Spinal cord (tissue), 10 donors: ENCODE measurements around the gene FAM174A. TPM values are rescaled to one million over a fixed set of nuclear protein-coding genes. Genes with fewer than 3 reads are reported as not detected.

Source experiments
- DNase-seq, 6 donors: peaks; one replicate each; pipeline versions ENCODE4 v3.0.0 to v3.0.0-alpha.2; 2013 to 2015; ENCODE audit warnings: low spot score in 6 of 6, low read depth in 4 of 6
- H3K27ac ChIP-seq: one replicate; pipeline ENCODE4 v1.5.1; 2013; ENCODE audit warnings: low read depth, low read length, control low read depth
- H3K27me3 ChIP-seq: one replicate; pipeline ENCODE4 v1.6.1; 2013; ENCODE audit warnings: low read length; ENCODE audit not compliant: control insufficient read depth, insufficient read depth
- H3K36me3 ChIP-seq: one replicate; pipeline ENCODE4 v1.6.1; 2013; ENCODE audit warnings: low read length; ENCODE audit not compliant: control insufficient read depth, insufficient read depth
- H3K4me1 ChIP-seq: one replicate; pipeline ENCODE4 v1.6.1; 2013; ENCODE audit warnings: low read length; ENCODE audit not compliant: control insufficient read depth, insufficient read depth
- H3K4me3 ChIP-seq: one replicate; pipeline ENCODE4 v1.5.1; 2013; ENCODE audit warnings: low read depth, low read length, control low read depth
- H3K9me3 ChIP-seq: one replicate; pipeline ENCODE4 v1.6.1; 2013; ENCODE audit warnings: low read length; ENCODE audit not compliant: control insufficient read depth, insufficient read depth
- WGBS: methylation state at CpG from one replicate; pipeline ENCODE4 v1.1.5; 2013; ENCODE audit warnings: missing lambda C conversion rate; ENCODE audit not compliant: insufficient coverage; 5-methylcytosine and 5-hydroxymethylcytosine counted together
- polyA plus RNA-seq, 2 donors: library from polyadenylated mRNA; unstranded; fragments of 120-200 nt; gene quantifications; one replicate each; pipeline ENCODE4 v1.2.1, GENCODE V29; 2013; ENCODE audit not compliant: insufficient read length in 2 of 2
- total RNA-seq, 2 donors: library from RNA; depleted of rRNA in 1 of 2; stranded (reverse); fragments of 120-200 nt in 1 of 2; fragments of >200 nt in 1 of 2; gene quantifications; one replicate each; pipeline versions ENCODE4 v1.2.3 to v1.2.4, GENCODE V29; 2013 to 2014
- donor health status: healthy.

The FAM174A gene
- total and polyA plus RNA-seq, 4 donors: 21.3 to 29.8 (median 26.7) TPM

- H3K27ac ChIP-seq: no peak overlapping the region
- WGBS: 95% methylated on average over 2 of the region's 4 CpGs
- no peaks in the 10 kb centered on the region for H3K27me3 ChIP-seq
- no peak overlapping the region for H3K4me3 ChIP-seq
- no peaks in the 10 kb centered on the region for H3K36me3 ChIP-seq
- no peaks in the 10 kb centered on the region for H3K9me3 ChIP-seq
- H3K4me1 ChIP-seq: no peaks in the 10 kb centered on the region
- DNase-seq: no peak
Measured at GRCh38 chr5:100566382-100567141, 31.4 kb downstream of the FAM174A start.

DNA sequence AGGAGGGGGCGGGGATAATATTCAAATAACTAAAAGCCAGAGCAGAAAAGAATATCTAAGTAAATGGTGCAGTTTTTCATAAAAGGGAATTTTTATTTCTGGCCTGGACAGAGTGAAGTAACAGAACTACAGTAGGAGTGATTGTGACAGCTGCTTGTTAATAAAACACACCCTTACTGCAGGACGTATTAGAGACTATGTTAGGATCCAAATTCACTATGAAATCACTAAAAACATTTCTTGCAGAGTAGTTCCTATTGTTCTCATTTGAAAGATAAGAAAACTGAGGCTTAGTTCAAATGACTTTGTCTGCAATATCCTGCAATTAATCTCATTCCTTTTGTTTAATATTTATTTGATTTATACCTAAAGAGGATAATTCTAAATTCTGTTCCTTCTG, 39.5 kb downstream of the FAM174A start:
- H3K4me1 ChIP-seq: no peaks in the 10 kb centered on the region
- H3K36me3 ChIP-seq: no peaks in the 10 kb centered on the region
- H3K4me3 ChIP-seq: no peak overlapping the region
- DNase-seq: no peak
- no peaks in the 10 kb centered on the region for H3K9me3 ChIP-seq
- H3K27me3 ChIP-seq: no peaks in the 10 kb centered on the region
- H3K27ac ChIP-seq: no peak overlapping the region
- no CpG with 5 or more reads among the region's 2 CpGs for WGBS

DNA sequence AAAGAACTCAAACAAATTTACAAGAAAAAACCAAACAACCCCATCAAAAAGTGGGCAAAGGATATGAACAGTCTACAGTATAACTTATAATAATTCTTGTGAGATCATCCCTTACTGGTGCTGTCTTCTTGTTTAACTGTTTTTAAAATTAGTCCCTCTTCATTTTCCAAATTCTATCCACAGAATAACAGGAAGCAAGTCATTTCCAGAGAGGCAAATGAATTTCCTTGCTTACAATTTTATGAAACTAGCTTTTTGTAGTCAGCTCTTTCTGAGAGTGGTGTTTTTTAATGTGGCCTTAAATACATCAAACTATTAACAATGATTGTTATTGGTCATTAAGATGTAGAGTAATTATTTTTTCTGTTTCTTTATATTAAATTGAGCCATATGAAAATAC, 40.6 kb downstream of the FAM174A start:
- H3K36me3 ChIP-seq: peaks cover 3% of the 10 kb centered on the region
- no peaks in the 10 kb centered on the region for H3K4me1 ChIP-seq
- no peak for DNase-seq
- H3K9me3 ChIP-seq: no peaks in the 10 kb centered on the region
- no peaks in the 10 kb centered on the region for H3K27me3 ChIP-seq
- no peak overlapping the region for H3K27ac ChIP-seq
- H3K4me3 ChIP-seq: no peak overlapping the region

DNA sequence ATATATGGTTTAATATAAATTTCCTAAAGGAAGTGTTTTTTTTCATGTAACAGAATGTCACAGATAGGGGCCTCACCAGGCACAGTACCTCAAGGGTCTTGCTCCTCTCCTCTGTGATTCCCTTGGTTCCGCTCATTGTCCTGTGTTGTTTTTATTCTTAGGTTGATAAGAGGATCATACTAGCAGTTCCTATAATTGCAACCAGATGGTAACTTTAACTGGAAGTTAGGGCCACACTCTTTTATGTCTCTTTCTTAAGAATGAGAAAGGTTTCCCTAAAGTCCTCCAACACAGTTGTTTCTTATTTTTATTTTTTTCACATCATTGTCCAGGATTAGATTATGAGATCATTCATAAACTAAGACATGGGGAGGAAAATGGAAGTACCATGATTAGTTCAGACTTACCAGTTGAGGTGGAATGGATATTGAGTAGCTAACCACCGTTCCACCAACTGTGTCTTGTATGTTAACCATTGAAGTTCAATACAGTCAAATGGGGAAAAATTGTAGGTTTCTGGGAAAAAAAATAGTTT, 41.1 kb downstream of the FAM174A start:
- Histone ChIP-seq H3K4me3 (no peak overlapping the region), H3K36me3 (peaks cover 5% of the 10 kb centered on the region), H3K9me3 (no peaks in the 10 kb centered on the region), H3K4me1 (no peaks in the 10 kb centered on the region), H3K27ac (no peak overlapping the region), H3K27me3 (no peaks in the 10 kb centered on the region)
- DNase-seq: no peak
- no CpG with 5 or more reads among the region's 2 CpGs for WGBS

DNA sequence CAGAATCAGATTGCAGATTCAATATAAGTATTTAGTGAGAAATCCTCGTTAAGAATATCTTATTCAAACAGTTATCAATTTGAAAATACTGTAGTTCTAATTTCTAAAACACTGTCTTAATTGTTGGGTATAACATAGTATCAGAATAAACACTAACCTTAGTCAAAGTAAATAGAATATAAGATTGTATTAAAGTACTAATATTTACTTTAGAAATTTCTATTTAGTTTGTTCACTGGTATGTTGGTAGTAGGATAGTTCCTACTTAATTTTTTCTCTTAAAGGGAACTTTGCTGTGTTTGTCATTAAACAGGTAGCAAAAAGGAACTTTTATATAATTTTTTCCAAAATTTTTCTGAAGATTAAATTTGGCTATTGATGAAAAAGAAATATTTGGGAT, 42.3 kb downstream of the FAM174A start:
- Histone ChIP-seq H3K4me3 (no peak overlapping the region), H3K9me3 (no peaks in the 10 kb centered on the region), H3K36me3 (peaks cover 5% of the 10 kb centered on the region), H3K27ac (no peak overlapping the region), H3K4me1 (no peaks in the 10 kb centered on the region), H3K27me3 (no peaks in the 10 kb centered on the region)
- no CpG with 5 or more reads among the region's 1 CpG for WGBS
- no peak for DNase-seq

- Histone ChIP-seq H3K4me3 (no peak overlapping the region), H3K4me1 (no peaks in the 10 kb centered on the region)
- DNase-seq: peak in 1 of 6 donors; percentile 11
Measured at GRCh38 chr5:100584069-100584468, 48.9 kb downstream of the FAM174A start.

GRCh38 chr5:100584889-100585288, 49.7 kb downstream of the FAM174A start:
- H3K9me3 ChIP-seq: no peaks in the 10 kb centered on the region
- no peak overlapping the region for H3K27ac ChIP-seq
- no peaks in the 10 kb centered on the region for H3K27me3 ChIP-seq
- no peak overlapping the region for H3K4me3 ChIP-seq
- no CpG with 5 or more reads among the region's 5 CpGs for WGBS
- no peaks in the 10 kb centered on the region for H3K4me1 ChIP-seq
- DNase-seq: no peak
- H3K36me3 ChIP-seq: peaks cover 5% of the 10 kb centered on the region

More at GRCh38 chr5:100584069-100584468, 48.9 kb downstream of the FAM174A start:
- H3K27me3 ChIP-seq: no peaks in the 10 kb centered on the region
- H3K9me3 ChIP-seq: no peaks in the 10 kb centered on the region
- no CpG with 5 or more reads among the region's 1 CpG for WGBS
- H3K36me3 ChIP-seq: peaks cover 5% of the 10 kb centered on the region
- H3K27ac ChIP-seq: no peak overlapping the region

DNA sequence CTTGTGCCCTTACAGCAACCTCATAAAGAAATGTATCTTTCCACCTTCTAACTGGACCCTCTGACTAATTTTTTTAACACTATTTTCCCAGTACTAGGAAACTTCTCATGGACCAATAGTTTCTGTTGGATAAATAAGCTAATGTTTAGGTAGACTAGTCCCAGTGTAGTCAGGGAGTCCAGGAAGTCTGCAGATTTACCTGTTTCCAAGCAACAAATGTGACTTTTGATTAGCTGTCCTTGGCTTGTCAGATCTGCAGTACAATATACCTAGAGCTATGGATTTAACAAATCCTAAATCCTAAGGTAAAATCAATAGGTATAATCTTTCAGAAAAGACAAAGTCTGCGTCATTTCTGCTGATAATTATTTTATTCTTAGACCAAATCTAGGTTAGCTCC, 55.7 kb downstream of the FAM174A start:
- H3K4me1 ChIP-seq: no peaks in the 10 kb centered on the region
- no peaks in the 10 kb centered on the region for H3K36me3 ChIP-seq
- H3K4me3 ChIP-seq: no peak overlapping the region
- DNase-seq: no peak
- H3K27me3 ChIP-seq: no peaks in the 10 kb centered on the region
- no peaks in the 10 kb centered on the region for H3K9me3 ChIP-seq
- no CpG with 5 or more reads among the region's 1 CpG for WGBS
- no peak overlapping the region for H3K27ac ChIP-seq

GRCh38 chr5:100595152-100595811, 60.1 kb downstream of the FAM174A start:
- H3K4me3 ChIP-seq: no peak overlapping the region
- peak in 1 of 6 donors; percentile 42 for DNase-seq
- no peak overlapping the region for H3K27ac ChIP-seq

GRCh38 chr5:100595812-100596173, 60.6 kb downstream of the FAM174A start:
- no peaks in the 10 kb centered on the region for H3K36me3 ChIP-seq
- H3K4me1 ChIP-seq: no peaks in the 10 kb centered on the region
- no peaks in the 10 kb centered on the region for H3K9me3 ChIP-seq
- H3K4me3 ChIP-seq: no peak overlapping the region
- 100% methylated on average over 1 of the region's 3 CpGs for WGBS
- no peak overlapping the region for H3K27ac ChIP-seq
- H3K27me3 ChIP-seq: no peaks in the 10 kb centered on the region
- no peak for DNase-seq

More at GRCh38 chr5:100595152-100595811, 60.1 kb downstream of the FAM174A start:
- no peaks in the 10 kb centered on the region for H3K36me3 ChIP-seq
- WGBS: 86% methylated on average over 1 of the region's 7 CpGs
- H3K4me1 ChIP-seq: no peaks in the 10 kb centered on the region
- no peaks in the 10 kb centered on the region for H3K9me3 ChIP-seq
- no peaks in the 10 kb centered on the region for H3K27me3 ChIP-seq
